ENCODE results near the gene AGTPBP1. TPM values are rescaled to one million over a fixed set of nuclear protein-coding genes. Genes with fewer than 3 reads are reported as not detected.

AGTPBP1 gene
- total and polyA plus RNA-seq, 12 donors: 9.7 to 87.1 (median 51.4) TPM

GRCh38 chr9:85716031-85716877 is 25.5 kb downstream of the AGTPBP1 start:
- no peaks in the 10 kb centered on the region for H3K27me3 ChIP-seq
- H3K4me1 ChIP-seq: peaks cover 0 to 47% (median 7%) of the 10 kb centered on the region in 9 donors
- H3K4me3 ChIP-seq: peak overlapping the region in 1 of 10 donors; percentile 2
- WGBS, 2 donors: 75 to 84% methylated on average over 5 of the region's 5 CpGs
- intact Hi-C loops (cut with DNase I): no loop called here
- no peak for ATAC-seq
- DNase-seq: no peak
- TF ChIP-seq, protein P1, sequence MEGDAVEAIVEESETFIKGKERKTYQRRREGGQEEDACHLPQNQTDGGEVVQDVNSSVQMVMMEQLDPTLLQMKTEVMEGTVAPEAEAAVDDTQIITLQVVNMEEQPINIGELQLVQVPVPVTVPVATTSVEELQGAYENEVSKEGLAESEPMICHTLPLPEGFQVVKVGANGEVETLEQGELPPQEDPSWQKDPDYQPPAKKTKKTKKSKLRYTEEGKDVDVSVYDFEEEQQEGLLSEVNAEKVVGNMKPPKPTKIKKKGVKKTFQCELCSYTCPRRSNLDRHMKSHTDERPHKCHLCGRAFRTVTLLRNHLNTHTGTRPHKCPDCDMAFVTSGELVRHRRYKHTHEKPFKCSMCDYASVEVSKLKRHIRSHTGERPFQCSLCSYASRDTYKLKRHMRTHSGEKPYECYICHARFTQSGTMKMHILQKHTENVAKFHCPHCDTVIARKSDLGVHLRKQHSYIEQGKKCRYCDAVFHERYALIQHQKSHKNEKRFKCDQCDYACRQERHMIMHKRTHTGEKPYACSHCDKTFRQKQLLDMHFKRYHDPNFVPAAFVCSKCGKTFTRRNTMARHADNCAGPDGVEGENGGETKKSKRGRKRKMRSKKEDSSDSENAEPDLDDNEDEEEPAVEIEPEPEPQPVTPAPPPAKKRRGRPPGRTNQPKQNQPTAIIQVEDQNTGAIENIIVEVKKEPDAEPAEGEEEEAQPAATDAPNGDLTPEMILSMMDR (IDR thresholded peaks at IDR 0.05): peak in 3 of 9 donors; percentile 9 to 43 (median 18)
- peaks cover 0 to 15% (median 0%) of the 10 kb centered on the region in 11 donors for H3K9me3 ChIP-seq
- peaks cover 0 to 7% (median 0%) of the 10 kb centered on the region in 9 donors for H3K36me3 ChIP-seq
- peak overlapping the region in 1 of 10 donors; percentile 80 for H3K27ac ChIP-seq

DNA sequence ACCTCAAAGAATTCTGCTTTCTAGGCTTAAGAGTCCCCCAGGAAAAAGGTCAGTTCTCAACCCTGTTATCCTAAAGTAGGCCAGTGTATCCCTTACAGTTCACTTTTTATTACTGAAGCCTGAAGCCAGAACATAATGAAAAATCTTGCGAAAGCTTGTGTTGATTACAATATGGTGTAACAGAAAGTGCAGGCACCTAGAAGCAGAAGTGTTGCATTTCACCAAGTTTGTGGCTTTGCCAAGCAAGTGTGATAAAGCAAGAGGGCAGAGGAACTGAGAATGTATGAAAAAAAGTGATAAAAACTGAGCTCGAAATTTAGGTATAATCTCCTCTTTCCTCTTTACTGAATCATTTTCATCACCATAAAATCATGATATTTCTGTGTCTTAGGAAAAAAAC is 26.2 kb downstream of the AGTPBP1 start:
- no peak for ATAC-seq
- Histone ChIP-seq H3K4me3 (peak overlapping the region in 1 of 10 donors; percentile 2), H3K27me3 (no peaks in the 10 kb centered on the region), H3K9me3 (peaks cover 0 to 15% (median 0%) of the 10 kb centered on the region in 11 donors), H3K27ac (peak overlapping the region in 1 of 10 donors; percentile 80), H3K36me3 (peaks cover 0 to 11% (median 0%) of the 10 kb centered on the region in 9 donors), H3K4me1 (peaks cover 0 to 47% (median 7%) of the 10 kb centered on the region in 9 donors)
- WGBS, 2 donors: 51 to 76% methylated on average over 2 of the region's 2 CpGs
- intact Hi-C loops (cut with DNase I): no loop called here
- DNase-seq: no peak
- TF ChIP-seq, protein P1 (IDR thresholded peaks at IDR 0.05): no peak

- 71 to 82% methylated on average over 2 of the region's 2 CpGs for WGBS, 2 donors
- Histone ChIP-seq H3K36me3 (peaks cover 0 to 15% (median 0%) of the 10 kb centered on the region in 9 donors), H3K9me3 (peaks cover 0 to 22% (median 6%) of the 10 kb centered on the region in 11 donors), H3K27me3 (no peaks in the 10 kb centered on the region), H3K4me1 (peaks cover 0 to 47% (median 7%) of the 10 kb centered on the region in 9 donors), H3K4me3 (no peak overlapping the region), H3K27ac (no peak overlapping the region)
- TF ChIP-seq, protein P1 (IDR thresholded peaks at IDR 0.05): no peak
- no peak for DNase-seq
- intact Hi-C loops (cut with DNase I): no loop called here
- ATAC-seq: no peak
Measured at GRCh38 chr9:85713897-85714296, 27.9 kb downstream of the AGTPBP1 start.

- peaks cover 0 to 15% (median 9%) of the 10 kb centered on the region in 11 donors for H3K9me3 ChIP-seq
- no peak overlapping the region for H3K27ac ChIP-seq
- 96 to 98% methylated on average over 2 of the region's 2 CpGs for WGBS, 2 donors
- intact Hi-C loops (cut with DNase I): loop anchor here in 4 of 10 donors (5.0 to 10.0 kb wide), 4 partner anchors 38 to 83 kb away; partner anchors contain the start of gene AGTPBP1 (in 2 of the 4)
- no peak for ATAC-seq
- peaks cover 0 to 25% (median 14%) of the 10 kb centered on the region in 9 donors for H3K4me1 ChIP-seq
- H3K4me3 ChIP-seq: no peak overlapping the region
- no peak for DNase-seq
- TF ChIP-seq, protein P1 (IDR thresholded peaks at IDR 0.05): no peak
- H3K27me3 ChIP-seq: no peaks in the 10 kb centered on the region
- H3K36me3 ChIP-seq: peaks cover 0 to 18% (median 0%) of the 10 kb centered on the region in 9 donors
Measured at GRCh38 chr9:85704744-85705143, 37.0 kb downstream of the AGTPBP1 start.
